Thoracic aorta (tissue), 2 donors: ENCODE measurements around the gene AGR2. TPM values are rescaled to one million over a fixed set of nuclear protein-coding genes. Genes with fewer than 3 reads are reported as not detected.

Experiments used
- ATAC-seq: fragments of 150-250 bp; one replicate; pipeline ENCODE4 v1.8.0; 2017; ENCODE audit warnings: low read depth; ENCODE audit not compliant: insufficient number of reproducible peaks, low FRiP score
- DNase-seq: peaks from one replicate; pipeline ENCODE4 v3.0.0-alpha.2; 2020; ENCODE audit warnings: low spot score
- H3K27ac ChIP-seq, 2 donors: fragments of 200-600 bp; sonication (generic); 1 replicate in 1 of 2; 2 replicates in 1 of 2; pipeline ENCODE4 v1.5.1; 2016; ENCODE audit warnings: mild to moderate bottlenecking in 2 of 2, moderate library complexity in 2 of 2
- H3K27me3 ChIP-seq: fragments of 200-600 bp; sonication (generic); replicated peaks from 2 replicates; pipeline ENCODE4 v1.6.0; 2016; ENCODE audit warnings: mild to moderate bottlenecking; ENCODE audit not compliant: insufficient read depth
- H3K36me3 ChIP-seq: fragments of 200-600 bp; sonication (generic); one replicate; pipeline ENCODE4 v1.5.1; 2016
- H3K4me1 ChIP-seq, 2 donors: fragments of 200-600 bp; sonication (generic); 1 replicate in 1 of 2; 2 replicates in 1 of 2; pipeline versions ENCODE4 v1.5.1 to v1.6.0; 2016; ENCODE audit warnings: low read depth in 2 of 2, mild to moderate bottlenecking in 1 of 2; ENCODE audit not compliant: control insufficient read depth in 1 of 2
- H3K4me3 ChIP-seq: fragments of 200-600 bp; sonication (generic); 2 replicates; pipeline ENCODE4 v1.5.1; 2016; ENCODE audit warnings: mild to moderate bottlenecking
- H3K9me3 ChIP-seq: fragments of 200-600 bp; sonication (generic); 2 replicates; pipeline ENCODE4 v1.5.1; 2016
- CTCF ChIP-seq: fragments of 200-600 bp; sonication (generic); IDR thresholded peaks from one replicate; pipeline ENCODE4 v1.5.1; 2019; ENCODE audit warnings: antibody characterized with exemption
- total RNA-seq, 2 donors: library from RNA; depleted of rRNA; stranded (reverse); fragments of >200 nt; gene quantifications; one replicate each; pipeline versions ENCODE4 v1.1.0 to v1.2.3, GENCODE V29; 2016

The AGR2 gene
- total RNA-seq, 2 donors from 2014 or later = 25.2 TPM; not detected in 1

GRCh38 chr7:16810112-16810511, 5.3 kb upstream of the AGR2 start:
- no peak for TF ChIP-seq CTCF
- no peak overlapping the region for H3K4me3 ChIP-seq
- no peaks in the 10 kb centered on the region for H3K9me3 ChIP-seq
- H3K27ac ChIP-seq = no peak overlapping the region
- DNase-seq (no peak), ATAC-seq (no peak)
- H3K4me1 ChIP-seq = peaks cover 3 to 24% of the 10 kb centered on the region in 2 donors
- H3K27me3 ChIP-seq = no peaks in the 10 kb centered on the region
- no peaks in the 10 kb centered on the region for H3K36me3 ChIP-seq

GRCh38 chr7:16805441-16805840, 642 bp upstream of the AGR2 start:
- no peak for TF ChIP-seq CTCF
- Histone ChIP-seq H3K36me3 (no peaks in the 10 kb centered on the region), H3K9me3 (no peaks in the 10 kb centered on the region), H3K27ac (no peak overlapping the region), H3K4me1 (no peaks in the 10 kb centered on the region), H3K27me3 (no peaks in the 10 kb centered on the region), H3K4me3 (no peak overlapping the region)
- no peak for DNase-seq
- no peak for ATAC-seq

GRCh38 chr7:16803881-16804673, 722 bp downstream of the AGR2 start:
- H3K4me1 ChIP-seq = no peaks in the 10 kb centered on the region
- ATAC-seq = no peak
- no peaks in the 10 kb centered on the region for H3K9me3 ChIP-seq
- H3K27ac ChIP-seq = no peak overlapping the region
- TF ChIP-seq CTCF = no peak
- no peaks in the 10 kb centered on the region for H3K27me3 ChIP-seq
- no peaks in the 10 kb centered on the region for H3K36me3 ChIP-seq
- DNase-seq = no peak
- H3K4me3 ChIP-seq = no peak overlapping the region

GRCh38 chr7:16803125-16803524, 1.7 kb downstream of the AGR2 start:
- Histone ChIP-seq H3K4me1 (no peaks in the 10 kb centered on the region), H3K36me3 (no peaks in the 10 kb centered on the region), H3K27me3 (no peaks in the 10 kb centered on the region), H3K9me3 (no peaks in the 10 kb centered on the region), H3K27ac (no peak overlapping the region), H3K4me3 (no peak overlapping the region)
- TF ChIP-seq CTCF = no peak
- ATAC-seq (no peak), DNase-seq (no peak)

- DNase-seq (no peak), ATAC-seq (no peak)
- Histone ChIP-seq H3K27ac (no peak overlapping the region), H3K9me3 (no peaks in the 10 kb centered on the region), H3K4me1 (no peaks in the 10 kb centered on the region), H3K27me3 (no peaks in the 10 kb centered on the region), H3K4me3 (no peak overlapping the region), H3K36me3 (no peaks in the 10 kb centered on the region)
- no peak for TF ChIP-seq CTCF
Observed at GRCh38 chr7:16801579-16801978, 3.2 kb downstream of the AGR2 start.
